KMS-11 (cell line): Measurements from ENCODE around the gene NAGLU.

ENCODE experiments used
- H2AFZ ChIP-seq: fragments of 200-600 bp; sonication (generic); 2 replicates; pipeline ENCODE4 v1.6.1; 2016; ENCODE audit warnings: antibody characterized with exemption, mixed run types, low read depth
- H3K27ac ChIP-seq: fragments of 200-600 bp; sonication (generic); 2 replicates; pipeline ENCODE4 v1.6.1; 2016; ENCODE audit warnings: mild to moderate bottlenecking, mixed run types
- H3K27me3 ChIP-seq: fragments of 200-600 bp; sonication (generic); 2 replicates; pipeline ENCODE4 v1.6.1; 2017; ENCODE audit warnings: mild to moderate bottlenecking, low read depth, mixed run types, moderate library complexity; ENCODE audit not compliant: insufficient read depth
- H3K36me3 ChIP-seq: fragments of 200-600 bp; sonication (generic); 2 replicates; pipeline ENCODE4 v1.6.1; 2017; ENCODE audit warnings: mild to moderate bottlenecking, mixed run types; ENCODE audit not compliant: insufficient read depth
- H3K4me1 ChIP-seq: fragments of 200-600 bp; sonication (generic); 2 replicates; pipeline ENCODE4 v1.6.1; 2016; ENCODE audit warnings: mild to moderate bottlenecking, low read depth, mixed run types; ENCODE audit not compliant: poor library complexity, severe bottlenecking
- H3K4me2 ChIP-seq: fragments of 200-600 bp; sonication (generic); 2 replicates; pipeline ENCODE4 v1.7.0; 2016; ENCODE audit warnings: mild to moderate bottlenecking, mixed run types
- H3K4me3 ChIP-seq: fragments of 200-600 bp; sonication (generic); IDR thresholded peaks from 2 replicates; pipeline ENCODE4 v1.6.1; 2017; ENCODE audit warnings: low read depth, low read length, mixed read lengths; ENCODE audit not compliant: insufficient read depth
- H3K79me2 ChIP-seq: fragments of 200-600 bp; sonication (generic); 2 replicates; pipeline ENCODE4 v1.6.1; 2016; ENCODE audit warnings: low read depth, mixed run types; ENCODE audit not compliant: insufficient read depth
- H3K9ac ChIP-seq: fragments of 200-600 bp; sonication (generic); 2 replicates; pipeline ENCODE4 v1.6.1; 2016; ENCODE audit warnings: mild to moderate bottlenecking, mixed run types
- H4K20me1 ChIP-seq: fragments of 200-600 bp; sonication (generic); 2 replicates; pipeline ENCODE4 v1.6.1; 2016; ENCODE audit warnings: mild to moderate bottlenecking, mixed run types; ENCODE audit not compliant: insufficient read depth
- CTCF ChIP-seq: fragments of 200-600 bp; sonication (generic); conservative IDR thresholded peaks from 2 replicates; pipeline ENCODE4 v1.6.1; 2017; ENCODE audit warnings: low read depth, mild to moderate bottlenecking, antibody characterized with exemption, low read length, moderate library complexity, mixed read lengths

NAGLU gene

GRCh38 chr17:42536048-42536371 lies at the start of gene NAGLU:
TSS of gene NAGLU (plus strand) at chr17:42536241. CDS start at chr17:42536273, 32 bp downstream.
- peak within 1 kb of the TSS; percentile 55 for H3K27ac ChIP-seq
- peak within 1 kb of the TSS; percentile 72 for H2AFZ ChIP-seq
- H4K20me1 ChIP-seq: no peaks in the 10 kb centered on the region
- peaks cover 15% of the 10 kb centered on the region; the same call in 1 of the 2 replicates for H3K79me2 ChIP-seq
- H3K36me3 ChIP-seq: no peaks in the 10 kb centered on the region
- H3K9ac ChIP-seq: peak within 1 kb of the TSS; percentile 28; the same call in 1 of the 2 replicates
- peak within 1 kb of the TSS; percentile 98 for H3K4me2 ChIP-seq
- H3K4me3 ChIP-seq: peak within 1 kb of the TSS; percentile 39
- peaks cover 35% of the 10 kb centered on the region for H3K4me1 ChIP-seq
- TF ChIP-seq CTCF: no peak
- no peaks in the 10 kb centered on the region for H3K27me3 ChIP-seq

- Histone ChIP-seq H3K9ac (no peak overlapping the region), H2AFZ (no peak overlapping the region), H3K27ac (no peak overlapping the region), H4K20me1 (no peaks in the 10 kb centered on the region; the same call in 1 of the 2 replicates), H3K36me3 (peaks cover 16% of the 10 kb centered on the region; the same call in 1 of the 2 replicates), H3K4me3 (no peak overlapping the region), H3K27me3 (no peaks in the 10 kb centered on the region), H3K4me2 (no peak overlapping the region), H3K4me1 (peaks cover 35% of the 10 kb centered on the region), H3K79me2 (peaks cover 9% of the 10 kb centered on the region; the same call in 1 of the 2 replicates)
- TF ChIP-seq CTCF: no peak
Measured at GRCh38 chr17:42488032-42488431, 48.0 kb upstream of the NAGLU start.

GRCh38 chr17:42493319-42493718 lies 42.7 kb upstream of the NAGLU start:
- Histone ChIP-seq H3K9ac (no peak overlapping the region), H3K27me3 (no peaks in the 10 kb centered on the region), H3K27ac (no peak overlapping the region), H3K36me3 (peaks cover 17% of the 10 kb centered on the region; the same call in 1 of the 2 replicates), H2AFZ (no peak overlapping the region), H3K79me2 (no peaks in the 10 kb centered on the region), H3K4me2 (no peak overlapping the region), H3K4me1 (peaks cover 4% of the 10 kb centered on the region), H4K20me1 (no peaks in the 10 kb centered on the region; the same call in 1 of the 2 replicates), H3K4me3 (no peak overlapping the region)
- no peak for TF ChIP-seq CTCF

GRCh38 chr17:42494673-42495072 lies 41.4 kb upstream of the NAGLU start:
- Histone ChIP-seq H3K27ac (no peak overlapping the region), H3K4me1 (peaks cover 4% of the 10 kb centered on the region), H3K27me3 (no peaks in the 10 kb centered on the region), H3K4me2 (no peak overlapping the region), H3K36me3 (peaks cover 12% of the 10 kb centered on the region; the same call in 1 of the 2 replicates), H3K79me2 (no peaks in the 10 kb centered on the region), H3K9ac (no peak overlapping the region), H3K4me3 (no peak overlapping the region), H4K20me1 (no peaks in the 10 kb centered on the region; the same call in 1 of the 2 replicates), H2AFZ (no peak overlapping the region)
- no peak for TF ChIP-seq CTCF
